Mucosa of descending colon (tissue), 3 donors: ENCODE measurements around the gene ATP12A. TPM values are rescaled to one million over a fixed set of nuclear protein-coding genes. Genes with fewer than 3 reads are reported as not detected.

Experiments used
- ATAC-seq: fragments of 200-7000 bp; cut with Tn5 transposase; one replicate; pipeline ENCODE4 v1.9.1; 2020; ENCODE audit warnings: mild to moderate bottlenecking, moderate library complexity
- DNase-seq, 3 donors: peaks; one replicate each; pipeline ENCODE4 v3.0.0-alpha.2; 2020
- H3K36me3 ChIP-seq: fragments of 200-600 bp; one replicate; pipeline ENCODE4 v1.8.0; 2021; ENCODE audit warnings: low read depth, mild to moderate bottlenecking
- H3K4me1 ChIP-seq: fragments of 200-600 bp; one replicate; pipeline ENCODE4 v1.8.0; 2021; ENCODE audit warnings: low read depth, mild to moderate bottlenecking
- H3K4me3 ChIP-seq: fragments of 200-600 bp; one replicate; pipeline ENCODE4 v1.8.0; 2021; ENCODE audit warnings: mild to moderate bottlenecking
- H3K9me3 ChIP-seq: fragments of 200-600 bp; one replicate; pipeline ENCODE4 v1.8.0; 2021; ENCODE audit warnings: mild to moderate bottlenecking
- intact Hi-C, 2 donors: fragments of 100-400 bp; cut with DNase I in 1 of 2; cut with micrococcal nuclease in 1 of 2; formaldehyde crosslinking; loops; one replicate each; pipeline versions ENCODE4 v1.11.0 to v1.11.1; 2022; cut with DNase I, micrococcal nuclease
- total RNA-seq, 3 donors: library from RNA; stranded (reverse); fragmentation: NEBNext Ultra II Directional in 2 of 3; extraction: Animal tissue kit (Norgen Biotek cat#: 25700) in 2 of 3; gene quantifications; one replicate each; pipeline versions ENCODE4 v1.2.1 to v1.2.4, GENCODE V29; 2021 to 2023
- TF ChIP-seq, protein P1 (sequence below): fragments of 200-600 bp; IDR thresholded peaks from one replicate; pipeline ENCODE4 v1.8.0; 2022; ENCODE audit warnings: antibody characterized with exemption, mild to moderate bottlenecking
- donor health status: DM: no; HTN: no; CAD: no; lungs with moderate emphysema.
- donor health status: DM: no; HTN: no; CAD: no.
- donor health status: DM: no; HTN: yes; CAD: no.

ATP12A gene
- total RNA-seq, 3 donors from 2014 or later = not detected

DNA sequence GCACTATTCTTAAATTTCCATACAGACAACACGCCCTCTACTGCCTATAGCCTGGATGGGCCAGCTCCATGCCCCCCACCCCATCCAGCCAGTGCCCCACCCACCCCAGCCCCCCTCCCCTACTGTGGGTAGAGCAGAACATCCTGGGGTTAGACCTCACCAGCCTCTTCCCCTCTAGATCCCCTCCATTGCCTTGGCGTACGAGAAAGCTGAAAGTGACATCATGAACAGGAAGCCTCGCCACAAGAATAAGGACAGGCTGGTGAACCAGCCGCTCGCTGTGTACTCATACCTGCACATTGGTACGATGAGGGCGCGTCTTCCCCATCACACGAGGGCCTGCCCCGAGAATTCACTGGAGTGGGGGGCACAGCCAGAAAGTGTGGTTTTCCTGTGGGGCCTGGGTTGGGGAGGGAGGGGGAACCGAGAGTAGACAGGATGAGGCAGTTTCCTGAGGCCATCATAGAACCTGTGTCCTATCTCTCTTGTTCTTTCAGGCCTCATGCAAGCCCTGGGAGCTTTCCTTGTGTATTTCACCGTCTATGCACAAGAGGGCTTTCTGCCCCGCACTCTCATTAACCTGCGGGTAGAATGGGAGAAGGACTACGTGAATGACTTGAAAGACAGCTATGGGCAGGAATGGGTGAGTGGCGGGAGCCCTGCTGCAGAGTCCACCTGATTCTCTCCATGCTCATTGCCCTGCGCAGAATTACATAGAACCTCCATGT lies 29.1 kb downstream of the ATP12A start:
- no peaks in the 10 kb centered on the region for H3K9me3 ChIP-seq
- ATAC-seq (peak; percentile 83), DNase-seq (no peak)
- no peaks in the 10 kb centered on the region for H3K4me1 ChIP-seq
- intact Hi-C loops = no loop called here
- H3K4me3 ChIP-seq = no peak overlapping the region
- H3K36me3 ChIP-seq = no peaks in the 10 kb centered on the region
- TF ChIP-seq, protein P1, sequence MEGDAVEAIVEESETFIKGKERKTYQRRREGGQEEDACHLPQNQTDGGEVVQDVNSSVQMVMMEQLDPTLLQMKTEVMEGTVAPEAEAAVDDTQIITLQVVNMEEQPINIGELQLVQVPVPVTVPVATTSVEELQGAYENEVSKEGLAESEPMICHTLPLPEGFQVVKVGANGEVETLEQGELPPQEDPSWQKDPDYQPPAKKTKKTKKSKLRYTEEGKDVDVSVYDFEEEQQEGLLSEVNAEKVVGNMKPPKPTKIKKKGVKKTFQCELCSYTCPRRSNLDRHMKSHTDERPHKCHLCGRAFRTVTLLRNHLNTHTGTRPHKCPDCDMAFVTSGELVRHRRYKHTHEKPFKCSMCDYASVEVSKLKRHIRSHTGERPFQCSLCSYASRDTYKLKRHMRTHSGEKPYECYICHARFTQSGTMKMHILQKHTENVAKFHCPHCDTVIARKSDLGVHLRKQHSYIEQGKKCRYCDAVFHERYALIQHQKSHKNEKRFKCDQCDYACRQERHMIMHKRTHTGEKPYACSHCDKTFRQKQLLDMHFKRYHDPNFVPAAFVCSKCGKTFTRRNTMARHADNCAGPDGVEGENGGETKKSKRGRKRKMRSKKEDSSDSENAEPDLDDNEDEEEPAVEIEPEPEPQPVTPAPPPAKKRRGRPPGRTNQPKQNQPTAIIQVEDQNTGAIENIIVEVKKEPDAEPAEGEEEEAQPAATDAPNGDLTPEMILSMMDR = no peak

DNA sequence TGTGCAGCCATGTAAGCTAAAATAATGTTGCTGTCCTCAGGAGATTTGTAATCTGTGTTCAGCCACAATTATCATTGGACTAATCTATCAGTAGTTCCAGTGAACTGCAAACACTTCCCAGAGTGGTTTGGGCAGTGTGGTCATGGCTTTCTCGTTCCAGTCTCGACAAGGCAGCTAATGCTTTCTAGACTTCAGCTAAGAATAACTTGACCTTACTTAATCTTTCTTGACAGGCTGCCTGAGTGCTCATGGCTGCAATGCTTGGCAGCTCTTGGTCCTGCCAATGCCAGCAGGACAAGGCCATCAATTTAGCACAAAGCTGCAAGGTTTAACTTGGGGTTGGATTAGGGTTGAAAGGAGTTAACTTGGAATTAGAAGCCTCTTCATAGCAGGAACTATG lies 32.8 kb downstream of the ATP12A start:
- Histone ChIP-seq H3K4me1 (no peaks in the 10 kb centered on the region), H3K9me3 (no peaks in the 10 kb centered on the region), H3K36me3 (no peaks in the 10 kb centered on the region), H3K4me3 (no peak overlapping the region)
- intact Hi-C loops = no loop called here
- DNase-seq (no peak), ATAC-seq (no peak)
- TF ChIP-seq, protein P1 = no peak

DNA sequence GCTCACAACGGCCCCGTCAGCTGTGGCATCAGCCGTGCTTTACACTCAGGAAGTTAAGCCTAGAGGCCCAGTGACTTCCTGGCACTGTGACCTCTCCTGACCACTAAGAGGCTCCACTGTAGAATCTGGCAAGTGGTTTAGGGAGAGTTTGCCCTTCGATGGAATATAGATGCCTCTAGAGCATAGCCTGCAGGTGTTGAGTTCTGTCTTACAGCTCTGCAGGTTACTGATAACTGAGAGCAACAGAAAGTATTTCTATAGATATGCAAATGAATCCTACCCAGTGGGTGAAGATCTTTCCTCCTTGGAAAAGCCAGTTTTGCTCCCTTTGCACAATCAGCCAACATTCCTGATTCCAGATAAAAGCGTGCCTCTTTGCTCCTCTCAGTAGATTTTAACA lies 35.8 kb downstream of the ATP12A start:
- H3K9me3 ChIP-seq = no peaks in the 10 kb centered on the region
- no peak overlapping the region for H3K4me3 ChIP-seq
- H3K36me3 ChIP-seq = no peaks in the 10 kb centered on the region
- TF ChIP-seq, protein P1 = no peak
- H3K4me1 ChIP-seq = no peaks in the 10 kb centered on the region
- no peak for ATAC-seq
- intact Hi-C loops = no loop called here
- no peak for DNase-seq

DNA sequence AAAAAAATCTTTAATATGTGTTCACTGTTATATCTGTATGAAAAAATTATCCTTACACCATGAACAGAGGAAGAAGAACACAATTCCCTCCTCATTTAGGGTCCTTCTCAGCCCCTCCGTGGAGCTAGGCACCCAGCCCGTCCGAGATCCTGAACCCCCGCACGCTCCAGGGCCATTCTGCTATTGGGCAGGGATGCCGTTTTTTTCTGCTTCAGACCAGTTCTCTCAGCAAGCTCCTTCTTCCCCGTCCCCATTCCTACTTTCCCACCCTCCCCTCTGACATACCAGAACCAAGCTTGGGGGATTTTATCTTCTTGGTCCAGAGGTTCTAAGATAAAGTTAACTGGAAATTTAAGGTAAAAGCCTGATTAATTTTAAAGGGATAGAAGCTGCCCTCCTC lies 36.2 kb downstream of the ATP12A start:
- DNase-seq (no peak), ATAC-seq (no peak)
- intact Hi-C loops = no loop called here
- TF ChIP-seq, protein P1 = no peak
- Histone ChIP-seq H3K4me1 (no peaks in the 10 kb centered on the region), H3K36me3 (no peaks in the 10 kb centered on the region), H3K4me3 (no peak overlapping the region), H3K9me3 (no peaks in the 10 kb centered on the region)

DNA sequence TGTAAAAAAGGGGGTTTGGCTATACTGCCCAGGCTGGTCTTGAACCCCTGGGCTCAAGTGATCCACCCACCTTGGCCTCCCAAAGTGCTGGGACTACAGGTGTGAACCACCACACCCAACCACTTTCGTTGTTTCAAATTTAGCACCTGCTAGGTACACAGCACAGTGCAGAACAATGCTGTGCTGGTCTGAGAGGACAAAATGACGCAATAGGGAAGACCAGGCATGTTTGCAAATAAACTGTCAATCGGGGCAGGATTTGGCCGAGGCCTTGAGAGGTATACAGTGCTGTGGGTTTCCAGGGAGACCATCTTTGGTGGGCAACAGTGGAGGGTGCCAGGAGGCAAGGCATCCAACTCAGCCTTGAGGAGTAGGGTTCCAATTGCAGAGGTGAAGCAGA lies 37.0 kb downstream of the ATP12A start:
- ATAC-seq (no peak), DNase-seq (no peak)
- Histone ChIP-seq H3K4me1 (no peaks in the 10 kb centered on the region), H3K4me3 (no peak overlapping the region), H3K36me3 (no peaks in the 10 kb centered on the region), H3K9me3 (no peaks in the 10 kb centered on the region)
- TF ChIP-seq, protein P1 = no peak
- intact Hi-C loops = no loop called here
